Coronary artery (tissue), 2 donors: Measurements from ENCODE around the gene PLEKHA7.
"Not testable (repeated sequence)": the region's sequence is repeated elsewhere in the genome, so short reads cannot be mapped to it uniquely, and the experiment has no call there.

Experiments
- DNase-seq: peaks from one replicate; pipeline ENCODE4 v3.0.0-alpha.2; 2017; ENCODE audit warnings: low spot score
- H3K27ac ChIP-seq, 2 donors: fragments of 200-600 bp; sonication (generic); one replicate each; pipeline ENCODE4 v1.5.1; 2016 to 2019
- H3K4me3 ChIP-seq: fragments of 200-600 bp; sonication (generic); 2 replicates; pipeline ENCODE4 v1.5.1; 2016; ENCODE audit warnings: mild to moderate bottlenecking, moderate library complexity
- CTCF ChIP-seq: fragments of 200-600 bp; sonication (generic); IDR thresholded peaks from one replicate; pipeline ENCODE4 v1.5.1; 2019; ENCODE audit warnings: antibody characterized with exemption

PLEKHA7 gene

GRCh38 chr11:17014321-17014832 lies at the start of gene PLEKHA7:
TSS of gene PLEKHA7 (minus strand) at chr11:17014414. CDS start at chr11:17014401, 13 bp downstream.
- TF ChIP-seq CTCF, result no peak
- no peak for DNase-seq

GRCh38 chr11:17063171-17064002 lies 49.2 kb upstream of the PLEKHA7 start:
- H3K27ac ChIP-seq, result no peak overlapping the region
- no peak for DNase-seq
- peak; percentile 62 for TF ChIP-seq CTCF
- no peak overlapping the region for H3K4me3 ChIP-seq

More at GRCh38 chr11:17014321-17014832, at the start of gene PLEKHA7:
- Histone ChIP-seq H3K4me3 (peak within 1 kb of the TSS; percentile 88), H3K27ac (peak within 1 kb of the TSS; percentile 33 to 78)

- not testable (repeated sequence) for DNase-seq, H3K4me3 ChIP-seq, H3K27ac ChIP-seq
Measured at GRCh38 chr11:17051146-17051545, 36.9 kb upstream of the PLEKHA7 start.

GRCh38 chr11:17048491-17048890 lies 34.3 kb upstream of the PLEKHA7 start:
- not testable (repeated sequence) for DNase-seq, H3K4me3 ChIP-seq, H3K27ac ChIP-seq

- no peak overlapping the region for H3K4me3 ChIP-seq
- H3K27ac ChIP-seq, result no peak overlapping the region
- no peak for DNase-seq
- no peak for TF ChIP-seq CTCF
Measured at GRCh38 chr11:17046690-17047089, 32.5 kb upstream of the PLEKHA7 start.

GRCh38 chr11:17036666-17037658 lies 22.7 kb upstream of the PLEKHA7 start:
- Histone ChIP-seq H3K27ac (no peak overlapping the region), H3K4me3 (no peak overlapping the region)
- TF ChIP-seq CTCF, result no peak
- no peak for DNase-seq

GRCh38 chr11:17034027-17034426 lies 19.8 kb upstream of the PLEKHA7 start:
- not testable (repeated sequence) for H3K4me3 ChIP-seq, H3K27ac ChIP-seq, DNase-seq

GRCh38 chr11:17026487-17027082 lies 12.4 kb upstream of the PLEKHA7 start:
- no peak for TF ChIP-seq CTCF
- no peak for DNase-seq
- Histone ChIP-seq H3K4me3 (no peak overlapping the region), H3K27ac (no peak overlapping the region)
